ENCODE data around the gene CCM2.
A peak's percentile ranks its signal among the peaks of the same experiment; 100 is the strongest.
"Not testable (repeated sequence)": the region's sequence is repeated elsewhere in the genome, so short reads cannot be mapped to it uniquely, and the experiment has no call there.

CCM2 gene

DNA sequence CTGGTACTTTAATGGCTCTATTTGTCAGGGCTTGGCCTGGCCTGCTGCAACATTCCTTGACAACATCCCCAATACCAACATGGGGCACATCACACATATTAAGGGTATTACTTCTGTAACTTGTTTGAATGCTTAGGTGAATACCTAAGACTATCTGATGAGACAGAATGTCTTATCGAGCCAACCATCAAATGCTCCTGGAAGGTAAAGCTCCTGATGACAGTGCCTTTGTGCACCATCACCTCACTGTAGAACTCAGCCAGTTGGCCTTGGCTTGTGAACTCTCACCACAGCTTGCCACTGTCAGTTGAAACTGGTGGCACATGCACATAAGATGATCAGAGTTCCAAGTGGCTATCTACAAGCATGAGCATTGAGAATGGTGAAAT, 17.5 kb upstream of the CCM2 start:
- no peak for DNase-seq

DNA sequence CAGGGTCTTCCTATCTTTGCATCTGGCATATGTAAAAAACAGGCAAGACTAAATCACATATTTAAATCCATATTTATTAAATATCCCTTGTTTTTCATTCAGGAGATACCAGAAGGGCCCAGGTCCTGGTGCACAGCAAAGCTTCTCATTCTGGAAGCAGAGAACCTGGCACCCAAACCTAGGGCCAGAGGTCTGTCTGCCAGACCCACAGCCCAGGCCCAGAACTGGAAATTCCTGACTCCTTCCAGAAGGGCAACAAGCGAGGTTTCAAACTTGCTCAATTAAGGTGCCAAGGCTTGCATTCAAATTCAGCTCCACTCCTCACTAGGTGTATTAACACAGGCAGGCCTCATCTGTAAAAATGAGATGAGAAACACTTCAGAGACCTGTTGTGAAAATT, 17.0 kb upstream of the CCM2 start:
- no peak for DNase-seq

DNA sequence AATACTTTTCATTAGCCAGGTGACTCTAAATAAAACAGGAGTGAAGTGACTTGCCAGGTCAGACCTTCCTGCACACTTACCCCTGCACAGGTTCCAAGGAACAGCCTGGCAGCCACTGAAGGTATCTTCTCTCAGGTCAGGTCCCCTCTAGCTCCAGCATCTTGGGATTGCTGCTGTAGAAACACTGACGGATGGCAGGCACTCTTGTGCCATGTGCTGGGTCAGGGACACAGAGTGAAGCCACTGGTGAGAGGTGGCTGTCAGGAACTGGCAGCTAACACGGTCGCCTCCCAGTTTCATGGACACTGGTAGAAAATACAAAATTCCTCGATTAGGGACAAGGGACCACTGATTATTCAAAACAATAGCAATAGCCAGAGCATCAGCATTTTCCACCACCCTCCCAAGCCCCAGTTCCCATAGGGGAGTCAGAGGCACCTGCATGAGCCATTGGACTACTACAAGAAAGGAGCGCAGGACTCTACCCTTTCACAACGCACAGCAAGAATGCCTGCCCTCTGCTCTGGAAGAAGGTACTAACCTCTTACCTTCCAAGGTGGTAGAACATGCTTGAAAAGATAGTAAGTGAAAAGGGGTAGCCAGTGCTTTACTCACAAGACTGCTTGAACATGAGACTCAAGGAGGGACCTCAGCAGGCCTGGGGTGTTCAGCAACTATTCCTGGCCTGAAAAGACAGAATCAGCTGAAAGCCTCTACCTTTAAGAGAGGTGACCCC, 16.1 kb upstream of the CCM2 start:
- no peak for DNase-seq

DNA sequence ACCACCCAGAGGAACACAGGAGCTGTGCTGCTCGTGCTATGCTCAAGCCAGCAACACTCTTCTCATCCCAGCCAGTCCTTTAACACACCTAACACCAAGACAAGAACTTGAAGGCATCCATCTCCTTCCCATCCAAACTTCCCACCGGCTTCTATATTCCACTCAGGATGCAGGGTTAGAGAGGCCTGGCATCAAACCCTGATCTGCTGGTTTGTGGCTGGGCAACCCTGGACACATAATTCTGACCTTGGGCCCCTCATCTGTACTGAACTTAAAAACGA, 15.6 kb upstream of the CCM2 start:
- no peak for DNase-seq

DNA sequence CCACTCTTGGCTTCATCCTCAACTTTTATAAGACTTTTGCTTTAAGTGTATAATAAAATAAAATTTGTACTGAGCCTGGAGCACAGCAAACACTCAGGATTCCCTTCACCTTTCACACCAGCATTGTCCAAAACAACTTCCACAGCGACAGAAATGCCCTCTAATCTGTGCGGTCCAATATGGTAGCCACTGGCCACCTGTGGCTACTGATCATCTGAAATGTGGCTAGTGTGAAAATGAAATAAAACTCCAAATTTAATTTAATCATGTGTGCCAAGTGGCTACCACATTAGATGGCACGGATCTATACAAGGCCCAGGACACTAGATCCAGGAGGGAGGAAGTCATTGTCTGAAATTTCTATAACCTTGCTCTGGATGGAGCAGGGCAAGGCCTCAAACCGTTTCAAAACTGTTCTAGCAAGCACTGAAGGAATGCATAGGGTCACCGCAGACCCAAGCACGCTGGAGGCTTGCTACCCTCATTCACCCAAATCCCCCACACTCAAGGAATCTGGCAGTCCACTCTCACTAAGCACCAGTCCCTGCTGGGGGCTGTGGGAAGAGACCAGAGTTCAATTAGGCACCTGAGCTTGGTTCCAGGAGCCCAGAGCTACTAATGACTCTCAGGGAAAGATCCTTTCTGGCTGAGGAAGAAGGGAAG, 14.8 kb upstream of the CCM2 start:
- DNase-seq: no peak

DNA sequence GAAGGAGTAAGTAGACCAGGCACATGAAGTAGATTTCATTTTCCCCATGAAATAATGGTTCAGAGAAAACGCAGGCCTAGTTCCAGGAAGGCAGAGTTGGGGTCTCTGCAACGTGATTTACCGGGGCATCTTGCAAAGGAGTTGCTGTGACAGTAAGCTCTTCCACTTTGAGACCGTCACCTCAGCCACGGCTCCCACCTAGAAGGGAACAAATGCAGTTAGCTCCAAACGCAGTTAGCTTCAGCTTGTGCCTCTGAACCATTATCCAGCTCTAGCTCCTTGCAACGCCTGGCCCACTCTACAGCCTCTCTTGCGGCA, 14.1 kb upstream of the CCM2 start:
- DNase-seq: no peak

DNA sequence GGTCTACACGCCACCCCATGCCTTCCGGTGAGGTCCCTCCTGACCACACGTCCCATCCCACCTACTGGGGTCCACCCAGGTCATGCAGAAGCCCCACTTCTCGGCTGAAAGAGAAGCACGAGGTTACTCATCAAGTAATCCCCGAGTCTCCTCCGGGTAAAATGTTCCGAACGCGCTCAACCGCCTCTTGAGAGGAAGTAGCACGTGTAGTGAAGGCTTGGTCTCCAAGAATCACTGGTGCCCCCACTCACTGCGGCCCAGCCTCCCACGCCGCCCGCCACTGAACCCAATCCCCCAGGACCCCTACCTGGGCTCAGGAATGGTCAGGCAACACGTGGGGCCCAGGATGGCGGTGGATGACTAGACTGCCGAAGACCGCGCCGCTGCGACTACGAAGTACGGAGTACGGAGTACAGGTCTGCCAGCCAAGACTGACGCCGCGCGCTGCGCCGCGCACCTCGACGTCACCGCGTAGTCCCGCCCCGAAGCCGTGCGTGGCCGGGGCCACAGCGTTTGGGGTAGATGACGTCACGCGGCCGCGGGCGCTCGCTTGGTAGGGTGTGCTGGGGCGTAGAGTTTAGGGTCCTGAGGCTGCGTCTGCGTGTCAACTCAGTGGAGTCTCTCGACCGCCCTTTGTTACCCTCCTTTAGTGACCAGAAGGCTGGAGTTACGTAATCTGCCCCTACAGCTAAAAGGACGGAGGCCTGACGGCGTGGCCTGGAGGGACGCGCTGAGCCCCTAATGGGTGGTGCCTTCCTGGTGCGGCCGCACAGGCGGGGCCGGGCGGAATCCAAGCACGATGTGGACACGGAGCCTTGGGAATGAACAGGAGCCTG, 13.6 kb upstream of the CCM2 start:
- peak; percentile 98 for DNase-seq

DNA sequence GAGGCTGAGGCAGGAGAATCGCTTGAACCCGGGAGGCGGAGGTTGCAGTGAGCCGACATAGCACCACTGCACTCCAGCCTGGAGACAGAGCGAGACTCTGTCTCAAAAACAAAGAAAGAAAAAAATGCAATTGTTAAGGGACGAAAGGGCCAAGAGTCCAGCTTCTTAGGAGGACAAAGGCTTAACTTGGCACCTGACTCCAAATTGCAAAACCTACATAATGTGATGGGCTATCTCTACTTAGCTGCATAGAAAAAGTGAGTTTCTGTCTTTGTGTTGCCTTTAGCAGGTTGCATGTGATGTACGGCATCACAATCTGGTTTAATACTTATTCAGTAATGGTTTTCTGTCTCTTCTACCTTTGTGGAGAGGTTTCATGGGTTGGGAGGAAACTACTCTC, 12.5 kb upstream of the CCM2 start:
- no peak for DNase-seq

DNA sequence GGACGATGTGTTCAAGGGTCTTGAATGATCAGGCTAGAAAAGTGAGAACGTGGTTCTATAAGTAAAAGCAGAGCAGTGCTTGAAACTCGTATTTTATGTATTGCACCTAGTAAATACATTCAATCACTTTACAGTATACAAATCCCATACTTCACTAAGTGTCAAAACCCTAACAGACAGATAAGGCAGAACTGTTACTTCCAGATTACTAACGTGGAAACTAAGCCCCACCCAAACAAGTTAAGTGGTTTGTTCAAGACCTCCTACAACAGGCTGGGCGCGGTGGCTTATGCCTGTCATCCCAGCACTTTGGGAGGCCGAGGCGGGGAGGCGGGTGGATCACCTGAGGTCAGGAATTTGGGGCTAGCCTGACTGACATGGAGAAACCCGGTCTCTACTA, 12.0 kb upstream of the CCM2 start:
- peak; percentile 87 for DNase-seq

DNA sequence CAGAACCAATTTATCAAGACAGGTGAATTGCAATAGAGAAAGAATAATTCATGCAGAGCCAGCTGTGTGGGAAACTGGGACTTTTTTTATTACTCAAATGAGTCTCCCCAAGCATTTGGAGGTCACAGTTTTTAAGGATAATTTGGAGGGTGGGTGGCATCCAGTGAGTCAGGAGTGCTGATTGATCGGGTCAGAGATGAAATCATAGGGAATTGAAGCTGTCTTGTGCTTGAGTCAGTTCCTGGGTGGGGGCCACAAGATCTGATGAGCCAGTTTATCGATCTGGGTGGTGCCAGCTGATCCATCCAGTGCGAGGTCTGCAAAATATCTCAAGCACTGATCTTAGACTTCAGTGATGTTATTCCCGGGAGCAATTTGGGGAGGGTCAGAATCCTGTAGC, 11.3 kb upstream of the CCM2 start:
- DNase-seq: no peak

DNA sequence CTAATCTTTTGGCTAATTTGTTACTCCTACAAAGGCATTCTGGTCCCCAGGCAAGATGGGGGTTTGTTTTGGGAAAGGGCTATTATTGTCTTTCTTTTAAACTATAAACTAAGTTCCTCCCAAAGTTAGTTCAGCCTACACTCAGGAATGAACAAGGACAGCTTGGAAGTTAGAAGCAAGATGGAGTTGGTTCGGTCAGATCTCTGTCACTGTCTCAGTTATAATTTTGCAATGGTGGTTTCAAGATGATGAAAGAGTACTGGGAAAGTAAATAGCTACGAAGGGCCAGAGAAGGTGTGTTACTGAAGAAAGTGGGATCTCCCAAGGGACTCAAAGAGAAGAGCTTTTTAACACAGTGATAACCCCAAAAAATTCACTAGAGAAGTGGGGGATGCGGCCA, 10.9 kb upstream of the CCM2 start:
- DNase-seq: no peak

DNA sequence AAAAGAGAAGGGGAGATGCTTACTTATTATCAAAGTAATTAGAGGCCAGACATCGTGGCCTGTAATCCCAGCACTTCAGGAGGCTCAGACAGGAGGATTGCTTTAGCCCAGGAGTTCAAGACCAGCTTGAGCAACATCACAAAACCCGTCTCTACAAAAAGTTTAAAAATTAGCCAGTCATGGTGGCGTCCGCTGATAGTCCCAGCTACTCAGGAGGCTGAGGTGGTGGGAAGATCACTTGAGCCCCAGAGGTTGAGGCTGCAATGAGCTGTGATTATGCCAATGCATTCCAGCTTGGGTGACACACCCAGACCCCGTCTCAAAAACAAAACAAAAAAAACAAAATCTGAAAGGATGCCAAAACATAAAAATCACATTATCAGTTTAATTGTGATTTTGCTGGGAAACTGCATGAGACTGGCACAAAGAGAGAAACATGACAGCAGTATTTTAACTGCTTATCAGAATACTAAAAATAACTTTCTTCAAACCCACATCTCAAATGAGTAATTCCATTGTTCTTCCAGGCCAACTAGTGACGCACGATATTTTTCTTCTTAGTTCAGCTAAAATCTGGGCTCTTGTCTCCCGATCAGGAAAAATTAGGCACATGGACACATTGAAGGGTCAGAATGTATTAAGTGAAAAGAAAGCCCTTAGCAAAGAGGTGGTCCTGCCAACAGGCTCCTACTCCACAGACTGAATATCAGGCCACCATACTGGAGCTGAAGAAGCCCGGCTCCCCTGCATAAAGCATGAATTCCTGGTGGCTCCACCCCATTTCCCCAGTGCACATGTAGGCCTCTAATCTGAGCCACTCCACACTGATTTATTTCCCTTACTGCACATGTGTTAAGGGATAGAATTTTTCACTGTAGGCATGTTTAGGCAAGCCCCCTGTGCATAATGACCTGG, 9.6 kb upstream of the CCM2 start:
- DNase-seq: no peak

DNA sequence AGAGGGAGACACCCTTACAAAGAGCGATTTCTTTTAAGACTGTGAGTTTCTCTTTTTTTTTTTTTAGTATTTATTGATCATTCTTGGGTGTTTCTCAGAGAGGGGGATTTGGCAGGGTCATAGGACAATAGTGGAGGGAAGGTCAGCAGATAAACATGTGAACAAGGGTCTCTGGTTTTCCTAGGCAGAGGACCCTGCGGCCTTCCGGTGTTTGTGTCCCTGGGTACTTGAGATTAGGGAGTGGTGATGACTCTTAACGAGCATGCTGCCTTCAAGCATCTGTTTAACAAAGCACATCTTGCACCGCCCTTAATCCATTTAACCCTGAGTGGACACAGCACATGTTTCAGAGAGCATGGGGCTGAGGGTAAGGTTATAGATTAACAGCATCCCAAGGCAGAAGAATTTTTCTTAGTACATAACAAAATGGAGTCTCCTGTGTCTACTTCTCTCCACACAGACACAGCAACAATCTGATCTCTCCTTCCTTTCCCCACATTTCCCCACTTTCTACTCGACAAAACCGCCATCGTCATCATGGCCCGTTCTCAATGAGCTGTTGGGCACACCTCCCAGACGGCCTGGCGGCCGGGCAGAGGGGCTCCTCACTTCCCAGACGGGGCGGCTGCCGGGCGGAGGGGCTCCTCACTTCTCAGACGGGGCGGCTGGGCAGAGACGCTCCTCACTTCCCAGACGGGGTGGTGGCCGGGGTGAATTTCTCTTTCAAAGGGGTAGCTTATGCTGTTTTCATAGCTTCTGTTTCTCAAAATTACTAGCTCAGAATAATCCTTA, 7.8 kb upstream of the CCM2 start:
- not testable (repeated sequence) for DNase-seq

DNA sequence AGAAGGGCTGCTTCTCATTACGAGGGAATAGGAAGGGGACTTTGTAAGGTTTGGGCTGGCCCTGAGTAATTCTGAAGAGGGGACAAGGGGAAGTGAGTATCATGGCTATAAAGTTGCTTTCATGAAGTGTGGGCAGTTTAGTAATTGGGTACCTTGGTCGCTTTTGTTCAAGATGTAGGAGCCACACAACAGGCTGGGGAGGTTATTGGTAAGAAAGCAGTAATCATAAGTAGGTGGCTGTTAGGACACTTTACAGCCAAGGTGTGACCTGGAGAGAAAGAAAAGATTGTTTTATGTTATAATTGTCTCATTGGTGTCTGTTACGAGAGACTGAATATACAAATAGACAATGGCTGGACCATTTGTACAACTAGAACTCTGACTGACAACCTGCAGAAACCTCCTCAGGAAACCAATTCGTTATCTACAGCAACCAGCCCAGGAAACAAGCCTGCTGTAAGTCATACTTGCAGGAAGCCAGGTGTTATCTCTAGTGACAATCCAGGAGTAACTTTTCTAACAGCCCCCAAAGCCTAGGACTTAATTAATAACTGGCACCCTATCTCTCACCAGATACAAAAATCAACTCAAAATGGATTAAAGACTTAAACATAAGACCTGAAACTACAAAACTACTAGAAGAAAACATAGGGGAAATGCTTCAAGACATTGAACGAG, 5.0 kb upstream of the CCM2 start:
- peak; percentile 97 for DNase-seq

DNA sequence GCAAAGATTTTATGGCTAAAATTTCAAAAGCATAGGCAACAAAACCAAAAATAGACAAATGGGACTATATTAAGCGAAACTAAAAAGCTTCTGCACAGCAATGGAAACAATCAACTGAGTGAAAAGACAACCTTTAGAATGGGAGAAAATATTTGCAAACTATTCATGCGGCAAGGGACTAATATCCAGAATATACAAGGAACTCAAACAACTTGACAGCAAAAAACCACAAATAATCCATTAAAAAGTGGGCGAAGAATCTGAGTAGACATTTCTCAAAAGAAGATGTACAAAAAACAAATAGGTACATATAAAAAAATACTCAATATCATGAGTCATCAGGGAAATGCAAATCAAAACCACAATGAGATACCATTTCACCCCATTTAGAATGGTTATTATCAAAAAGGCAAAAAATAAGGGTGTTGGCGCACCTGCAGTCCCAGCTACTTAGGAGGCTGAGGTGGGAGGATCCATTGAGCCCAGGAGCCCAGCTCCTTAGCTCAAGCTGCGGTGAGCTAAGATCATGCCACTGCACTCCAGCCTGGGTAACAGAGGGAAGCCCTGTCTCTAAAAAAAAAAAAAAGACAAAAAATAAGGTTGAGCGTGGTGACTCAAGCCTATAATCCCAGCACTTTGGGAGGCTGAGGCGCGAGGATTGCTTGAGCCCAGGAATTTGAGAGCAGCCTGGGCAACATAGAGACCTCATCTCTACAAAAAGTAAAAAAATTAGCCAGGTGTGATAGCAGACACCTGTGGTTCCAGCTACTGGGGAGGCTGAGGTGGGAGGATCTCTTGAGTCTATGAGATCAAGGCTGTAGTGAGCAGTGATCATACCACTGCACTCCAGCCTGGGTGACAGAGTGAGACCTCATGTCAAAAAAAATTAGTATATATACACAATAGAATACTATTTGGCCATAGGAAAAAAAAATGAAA, 4.2 kb upstream of the CCM2 start:
- DNase-seq: no peak

DNA sequence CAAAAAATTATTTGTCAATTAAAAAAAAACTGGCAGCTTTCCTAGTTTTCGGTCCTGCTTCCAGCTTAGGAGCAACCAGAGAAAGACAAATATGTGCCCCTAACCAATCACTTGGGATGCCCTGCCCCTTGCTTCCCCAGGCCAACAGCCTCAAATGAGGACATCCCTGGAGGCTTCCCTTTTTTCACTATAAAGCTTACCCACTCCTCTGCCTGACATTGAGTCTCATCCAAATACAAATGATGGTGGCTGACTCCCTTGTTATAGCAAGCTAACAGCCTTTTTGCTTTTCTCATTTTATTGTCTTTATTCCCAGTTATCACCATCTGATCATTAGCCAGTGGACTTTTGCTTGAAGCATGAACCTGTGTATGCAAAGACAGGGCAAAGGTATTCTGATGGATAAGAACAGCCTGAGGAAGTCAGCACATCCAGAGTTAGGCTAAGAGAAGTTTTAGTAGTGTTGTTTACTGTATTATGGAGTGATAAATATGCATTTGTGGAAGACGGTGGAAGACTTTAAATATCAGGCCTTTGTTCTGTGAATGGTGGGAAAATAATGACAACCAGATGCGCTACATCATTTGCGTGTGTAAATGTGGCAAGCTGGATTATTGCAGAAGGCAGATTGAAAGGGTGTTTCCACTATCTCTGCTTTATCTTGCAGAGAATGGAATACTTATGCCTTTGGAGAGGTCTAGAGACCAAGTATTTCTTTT, 1.7 kb upstream of the CCM2 start:
- DNase-seq: peak; percentile 46

DNA sequence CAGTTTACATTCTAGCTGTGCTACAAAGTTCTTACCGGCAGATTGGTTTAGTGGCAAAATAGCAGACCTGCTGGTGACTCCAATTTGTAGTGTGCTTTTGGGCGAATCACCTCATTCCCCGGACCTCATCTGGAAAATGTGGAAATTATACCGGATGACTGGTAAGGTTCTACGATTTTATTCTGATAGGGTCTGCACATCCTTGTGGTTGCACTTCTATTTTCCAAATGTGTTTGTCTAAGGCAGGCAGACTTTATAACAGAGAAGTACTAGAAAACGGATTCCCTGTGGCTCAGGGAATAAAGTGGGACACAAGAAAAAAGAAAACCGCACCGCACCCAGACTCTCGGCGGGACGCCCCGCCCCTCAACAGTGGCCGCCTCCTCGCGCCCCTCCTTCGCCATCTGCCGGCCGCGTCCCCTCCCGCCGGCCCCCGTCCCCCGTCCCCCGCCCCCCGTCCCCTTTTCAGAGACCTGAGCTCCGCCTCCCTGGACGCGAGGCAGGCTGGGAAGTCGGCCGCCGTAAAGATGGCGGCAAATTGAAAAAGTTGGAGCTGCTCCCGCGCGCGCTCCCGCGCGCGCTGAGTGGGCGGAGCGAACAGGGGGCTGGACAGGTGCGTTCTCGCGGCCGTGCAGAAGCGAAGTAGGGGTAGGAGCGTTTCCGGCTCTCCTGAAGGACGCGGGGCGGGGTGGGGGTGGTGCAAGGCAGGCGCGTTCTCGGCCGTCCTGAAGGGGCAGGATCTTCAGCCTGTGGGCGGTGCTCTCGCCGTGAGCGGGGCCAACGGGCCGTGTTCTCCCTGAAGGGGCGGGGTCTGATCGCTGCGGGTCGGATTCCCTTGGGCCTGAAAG, 532 bp upstream of the CCM2 start:
- DNase-seq: peak; percentile 100

DNA sequence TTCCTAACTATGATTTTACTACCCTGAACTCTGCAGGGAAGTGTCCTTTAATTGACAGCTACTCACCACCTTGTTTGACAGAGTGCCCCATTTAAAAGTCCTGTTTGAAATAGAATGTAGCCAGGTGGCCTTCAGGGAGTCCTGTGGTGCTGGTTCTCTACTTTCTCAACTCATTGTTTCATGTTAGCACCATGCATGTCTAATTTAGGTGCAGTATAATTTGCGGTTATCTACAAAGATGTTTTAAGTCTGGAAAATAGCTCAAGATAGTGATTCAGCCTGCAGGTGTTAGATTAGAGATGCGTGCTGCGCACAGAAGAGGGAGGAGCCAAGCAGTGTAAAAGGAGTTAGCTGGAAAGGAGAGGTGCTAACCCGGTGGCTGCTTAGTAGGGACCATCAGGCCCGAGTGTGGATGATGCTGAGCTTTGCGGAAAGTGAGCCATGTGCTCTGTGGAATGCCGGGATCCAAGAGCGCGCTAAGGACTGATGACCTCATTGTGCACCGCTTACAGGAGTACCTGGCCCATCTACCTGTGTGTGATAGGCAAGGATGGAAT, 1.2 kb downstream of the CCM2 start:
- peak; percentile 82 for DNase-seq

DNA sequence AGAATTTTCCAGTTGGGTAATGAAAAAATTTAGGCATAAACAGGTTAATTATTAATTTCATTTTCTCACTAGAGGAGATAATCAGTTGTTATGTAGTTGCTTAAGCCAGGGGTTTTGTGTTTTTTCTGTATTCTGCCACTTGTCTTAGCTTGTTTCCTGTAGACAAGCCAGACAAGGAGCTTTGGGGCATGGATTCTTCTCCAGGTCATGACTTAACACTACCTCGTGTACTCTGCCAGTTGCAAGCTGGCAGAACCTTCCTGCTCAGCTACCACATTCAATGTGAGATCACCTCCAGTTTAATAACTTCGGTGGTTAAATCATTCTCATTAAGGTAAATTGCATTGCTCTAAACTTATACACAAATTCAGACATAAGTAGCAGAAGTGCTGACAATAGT, 1.8 kb downstream of the CCM2 start:
- no peak for DNase-seq
